CD4-positive, CD25-positive, alpha-beta regulatory T cell (primary cell): ENCODE data around the gene COL6A2. TPM values are rescaled to one million over a fixed set of nuclear protein-coding genes. Genes with fewer than 3 reads are reported as not detected.

Source experiments
- ATAC-seq, 2 donors: fragments of 150-1000 bp; cut with Tn5 transposase; one replicate each; pipeline ENCODE4 v1.10.0; 2021; ENCODE audit warnings: low read depth in 2 of 2, moderate number of reproducible peaks in 2 of 2, moderate library complexity in 1 of 2
- DNase-seq, 3 donors: peaks; one replicate each; pipeline versions ENCODE4 v3.0.0 to v3.0.0-alpha.2; 2012 to 2022; ENCODE audit warnings: mixed read lengths in 1 of 3
- H3K27ac ChIP-seq: one replicate; pipeline ENCODE4 v1.7.0; 2013; ENCODE audit warnings: mild to moderate bottlenecking, low read length; ENCODE audit not compliant: insufficient read depth, poor library complexity, severe bottlenecking
- H3K27me3 ChIP-seq: one replicate; pipeline ENCODE4 v1.7.0; 2013; ENCODE audit warnings: low read length; ENCODE audit not compliant: control insufficient read depth, insufficient read depth
- H3K36me3 ChIP-seq: one replicate; pipeline ENCODE4 v1.7.0; 2013; ENCODE audit warnings: mild to moderate bottlenecking, low read length, moderate library complexity; ENCODE audit not compliant: control insufficient read depth, insufficient read depth
- H3K4me1 ChIP-seq: 2 replicates; pipeline ENCODE4 v1.7.0; 2013; ENCODE audit warnings: mild to moderate bottlenecking, low read length; ENCODE audit not compliant: insufficient read depth, control insufficient read depth, poor library complexity, severe bottlenecking
- H3K4me3 ChIP-seq: one replicate; pipeline ENCODE4 v1.7.0; 2013; ENCODE audit warnings: low read depth, mild to moderate bottlenecking, low read length, moderate library complexity
- H3K9me3 ChIP-seq, 2 experiments: 1 replicate in 1 of 2; 2 replicates in 1 of 2; pipeline ENCODE4 v1.7.0; 2013; ENCODE audit warnings: low read length in 2 of 2, mild to moderate bottlenecking in 1 of 2, moderate library complexity in 1 of 2; ENCODE audit not compliant: control insufficient read depth in 2 of 2
- H3K27ac Mint-ChIP-seq, 3 donors: one replicate each; pipeline ENCODE4 v1.8.0; 2020 to 2022; ENCODE audit warnings: mild to moderate bottlenecking in 3 of 3, mixed read lengths in 3 of 3, moderate library complexity in 2 of 3
- H3K27me3 Mint-ChIP-seq: one replicate; pipeline ENCODE4 v1.8.0; 2022; ENCODE audit warnings: mild to moderate bottlenecking, mixed read lengths
- H3K36me3 Mint-ChIP-seq: one replicate; pipeline ENCODE4 v1.8.0; 2020; ENCODE audit warnings: mixed read lengths
- H3K4me1 Mint-ChIP-seq, 4 donors: one replicate each; pipeline ENCODE4 v1.8.0; 2020 to 2022; ENCODE audit warnings: mixed read lengths in 4 of 4, mild to moderate bottlenecking in 1 of 4
- H3K4me3 Mint-ChIP-seq, 4 donors: one replicate each; pipeline ENCODE4 v1.8.0; 2020 to 2022; ENCODE audit warnings: mild to moderate bottlenecking in 4 of 4, mixed read lengths in 4 of 4, moderate library complexity in 3 of 4
- H3K9me3 Mint-ChIP-seq, 7 donors: one replicate each; pipeline ENCODE4 v1.8.0; 2020 to 2022; ENCODE audit warnings: mixed read lengths in 7 of 7, mild to moderate bottlenecking in 3 of 7, moderate library complexity in 2 of 7
- polyA plus RNA-seq, 4 donors: library from polyadenylated mRNA; unstranded; fragments of 300-500 nt; fragmentation: Illumina TruSeq; gene quantifications; one replicate each; pipeline ENCODE4 v1.2.3, GENCODE V29; 2021
- total RNA-seq: library from RNA; stranded (reverse); gene quantifications from one replicate; pipeline ENCODE4 v1.2.3, GENCODE V29; 2022

Gene COL6A2
- total RNA-seq (12.9 TPM), polyA plus RNA-seq (1 to 10 TPM in 2 of 4 donors, under 1 TPM in 2; 0.08 to 3.8 (median 0.83) TPM)

- Histone ChIP-seq H3K27me3 (peaks cover 17% of the 10 kb centered on the region), H3K9me3 (peaks cover 4 to 5% of the 10 kb centered on the region in 2 experiments), H3K4me1 (peaks cover 8% of the 10 kb centered on the region), H3K4me3 (no peak within 1 kb of the TSS), H3K27ac (no peak within 1 kb of the TSS), H3K36me3 (no peaks in the 10 kb centered on the region)
- Mint-ChIP-seq H3K36me3 (peaks cover 2% of the 10 kb centered on the region), H3K27ac (peak within 1 kb of the TSS in 2 of 3 donors; percentile 0 to 9), H3K4me1 (peaks cover 0 to 5% (median 1%) of the 10 kb centered on the region in 4 donors), H3K27me3 (peaks cover 40% of the 10 kb centered on the region), H3K9me3 (peaks cover 0 to 9% (median 2%) of the 10 kb centered on the region in 7 donors), H3K4me3 (peak within 1 kb of the TSS; percentile 28 to 84 (median 68))
- DNase-seq (peak; percentile 21 to 42 (median 28)), ATAC-seq (peak; percentile 72 to 73)
Measured at GRCh38 chr21:46097336-46098293, at the start of gene COL6A2. Gene COL6A2, plus strand, starts transcription at chr21:46098112.

GRCh38 chr21:46048926-46049889 is 48.7 kb upstream of the COL6A2 start:
- DNase-seq, result no peak
- peaks cover 2 to 7% of the 10 kb centered on the region in 2 experiments for H3K9me3 ChIP-seq
- peaks cover 0 to 3% (median 0%) of the 10 kb centered on the region in 7 donors for H3K9me3 Mint-ChIP-seq
- no peaks in the 10 kb centered on the region for H3K27me3 Mint-ChIP-seq
- H3K4me1 ChIP-seq, result no peaks in the 10 kb centered on the region
- H3K36me3 Mint-ChIP-seq, result no peaks in the 10 kb centered on the region
- H3K36me3 ChIP-seq, result no peaks in the 10 kb centered on the region
- ATAC-seq, result no peak
- H3K4me1 Mint-ChIP-seq, result no peaks in the 10 kb centered on the region
- no peak overlapping the region for H3K4me3 ChIP-seq
- no peak overlapping the region for H3K4me3 Mint-ChIP-seq
- H3K27me3 ChIP-seq, result no peaks in the 10 kb centered on the region
- no peak overlapping the region for H3K27ac ChIP-seq
- H3K27ac Mint-ChIP-seq, result no peak overlapping the region

GRCh38 chr21:46049890-46050667 is 47.8 kb upstream of the COL6A2 start:
- no peaks in the 10 kb centered on the region for H3K4me1 ChIP-seq
- Mint-ChIP-seq H3K4me1 (no peaks in the 10 kb centered on the region), H3K4me3 (no peak overlapping the region), H3K27ac (no peak overlapping the region), H3K36me3 (no peaks in the 10 kb centered on the region), H3K9me3 (peaks cover 0 to 3% (median 0%) of the 10 kb centered on the region in 7 donors), H3K27me3 (no peaks in the 10 kb centered on the region)
- DNase-seq, result no peak
- H3K36me3 ChIP-seq, result no peaks in the 10 kb centered on the region
- no peak for ATAC-seq
- H3K9me3 ChIP-seq, result peaks cover 2 to 7% of the 10 kb centered on the region in 2 experiments
- H3K4me3 ChIP-seq, result no peak overlapping the region
- no peak overlapping the region for H3K27ac ChIP-seq
- no peaks in the 10 kb centered on the region for H3K27me3 ChIP-seq

- no peaks in the 10 kb centered on the region for H3K4me1 Mint-ChIP-seq
- Histone ChIP-seq H3K36me3 (no peaks in the 10 kb centered on the region), H3K9me3 (peaks cover 2 to 7% of the 10 kb centered on the region in 2 experiments), H3K4me3 (no peak overlapping the region), H3K27me3 (no peaks in the 10 kb centered on the region), H3K4me1 (no peaks in the 10 kb centered on the region), H3K27ac (no peak overlapping the region)
- H3K9me3 Mint-ChIP-seq, result peaks cover 0 to 3% (median 0%) of the 10 kb centered on the region in 7 donors
- ATAC-seq, result no peak
- H3K27ac Mint-ChIP-seq, result no peak overlapping the region
- DNase-seq, result no peak
- no peak overlapping the region for H3K4me3 Mint-ChIP-seq
- H3K36me3 Mint-ChIP-seq, result no peaks in the 10 kb centered on the region
- no peaks in the 10 kb centered on the region for H3K27me3 Mint-ChIP-seq
Measured at GRCh38 chr21:46050668-46051378, 47.1 kb upstream of the COL6A2 start.

- no peak overlapping the region for H3K27ac ChIP-seq
- H3K4me3 ChIP-seq, result no peak overlapping the region
- Mint-ChIP-seq H3K9me3 (peaks cover 0 to 3% (median 0%) of the 10 kb centered on the region in 7 donors), H3K27ac (no peak overlapping the region), H3K4me1 (peaks cover 0 to 4% (median 0%) of the 10 kb centered on the region in 4 donors), H3K36me3 (no peaks in the 10 kb centered on the region), H3K27me3 (no peaks in the 10 kb centered on the region), H3K4me3 (no peak overlapping the region)
- ATAC-seq (no peak), DNase-seq (no peak)
- no peaks in the 10 kb centered on the region for H3K4me1 ChIP-seq
- no peaks in the 10 kb centered on the region for H3K36me3 ChIP-seq
- H3K9me3 ChIP-seq, result peaks cover 2 to 7% of the 10 kb centered on the region in 2 experiments
- H3K27me3 ChIP-seq, result no peaks in the 10 kb centered on the region
Measured at GRCh38 chr21:46051379-46051770, 46.5 kb upstream of the COL6A2 start.

GRCh38 chr21:46051821-46052675 is 45.9 kb upstream of the COL6A2 start:
- Histone ChIP-seq H3K4me3 (no peak overlapping the region), H3K9me3 (peaks cover 2 to 7% of the 10 kb centered on the region in 2 experiments), H3K36me3 (no peaks in the 10 kb centered on the region), H3K27me3 (no peaks in the 10 kb centered on the region), H3K4me1 (no peaks in the 10 kb centered on the region), H3K27ac (no peak overlapping the region)
- DNase-seq (no peak), ATAC-seq (no peak)
- H3K9me3 Mint-ChIP-seq, result no peaks in the 10 kb centered on the region
- no peak overlapping the region for H3K27ac Mint-ChIP-seq
- peak overlapping the region in 1 of 4 donors; percentile 21 for H3K4me3 Mint-ChIP-seq
- H3K4me1 Mint-ChIP-seq, result peaks cover 0 to 4% (median 0%) of the 10 kb centered on the region in 4 donors
- no peaks in the 10 kb centered on the region for H3K36me3 Mint-ChIP-seq
- H3K27me3 Mint-ChIP-seq, result peaks cover under 1% of the 10 kb centered on the region
